HEK293 (cell line): ENCODE measurements around the gene TLE3.

ENCODE experiments used
- GLI2 ChIP-seq: fragments of 450-650 bp; formaldehyde crosslinking; IDR thresholded peaks from 2 replicates; pipeline ENCODE4; 2017; ENCODE audit warnings: missing biosample characterization, missing genetic modification characterization, low read depth, borderline replicate concordance
- GLI4 ChIP-seq: fragments of 450-650 bp; formaldehyde crosslinking; IDR thresholded peaks from 2 replicates; pipeline ENCODE4 v1.5.1; 2016; ENCODE audit warnings: missing biosample characterization, missing genetic modification characterization
- GLIS1 ChIP-seq: fragments of 450-650 bp; formaldehyde crosslinking; IDR thresholded peaks from 2 replicates; pipeline ENCODE4 v1.5.1; 2016; ENCODE audit warnings: missing biosample characterization, missing genetic modification characterization
- HIC1 ChIP-seq: fragments of 450-650 bp; formaldehyde crosslinking; IDR thresholded peaks from 2 replicates; pipeline ENCODE4 v1.5.1; 2016; ENCODE audit warnings: missing biosample characterization, missing genetic modification characterization
- PRDM1 ChIP-seq: fragments of 450-650 bp; formaldehyde crosslinking; IDR thresholded peaks from 2 replicates; pipeline ENCODE4; 2016; ENCODE audit warnings: missing biosample characterization, missing genetic modification characterization
- SALL2 ChIP-seq: fragments of 450-650 bp; formaldehyde crosslinking; IDR thresholded peaks from 2 replicates; pipeline ENCODE4 v1.5.0; 2017; ENCODE audit warnings: missing biosample characterization, mild to moderate bottlenecking, missing genetic modification characterization, borderline replicate concordance
- SP7 ChIP-seq: fragments of 450-650 bp; formaldehyde crosslinking; IDR thresholded peaks from 2 replicates; pipeline ENCODE4 v1.5.1; 2016; ENCODE audit warnings: missing biosample characterization, missing genetic modification characterization
- TRIM28 ChIP-seq: IDR thresholded peaks from 2 replicates; pipeline ENCODE4 v1.6.1; 2011; ENCODE audit warnings: low read length, control low read depth, borderline replicate concordance
- ZBTB11 ChIP-seq: fragments of 450-650 bp; formaldehyde crosslinking; conservative IDR thresholded peaks from 2 replicates; pipeline ENCODE4 v1.5.1; 2016; ENCODE audit warnings: low read depth, missing biosample characterization, missing genetic modification characterization
- ZBTB48 ChIP-seq: fragments of 450-650 bp; formaldehyde crosslinking; IDR thresholded peaks from 2 replicates; pipeline ENCODE4 v1.5.1; 2016; ENCODE audit warnings: missing biosample characterization, missing genetic modification characterization
- ZNF10 ChIP-seq: fragments of 450-650 bp; formaldehyde crosslinking; IDR thresholded peaks from 2 replicates; pipeline ENCODE4 v1.5.1; 2017; ENCODE audit warnings: missing biosample characterization, missing genetic modification characterization
- ZNF280D ChIP-seq: fragments of 450-650 bp; formaldehyde crosslinking; IDR thresholded peaks from 2 replicates; pipeline ENCODE4 v1.5.1; 2016; ENCODE audit warnings: missing biosample characterization, missing genetic modification characterization
- ZNF394 ChIP-seq: fragments of 450-650 bp; formaldehyde crosslinking; IDR thresholded peaks from 2 replicates; pipeline ENCODE4 v1.5.1; 2016; ENCODE audit warnings: missing biosample characterization, missing genetic modification characterization, mild to moderate bottlenecking, moderate library complexity, borderline replicate concordance
- ZNF398 ChIP-seq: fragments of 450-650 bp; formaldehyde crosslinking; IDR thresholded peaks from 2 replicates; pipeline ENCODE4 v1.5.1; 2017; ENCODE audit warnings: missing biosample characterization, missing genetic modification characterization
- ZNF426 ChIP-seq: fragments of 450-650 bp; formaldehyde crosslinking; IDR thresholded peaks from 2 replicates; pipeline ENCODE4 v1.5.1; 2017; ENCODE audit warnings: missing biosample characterization, missing genetic modification characterization, mild to moderate bottlenecking, inconsistent platforms, moderate library complexity
- ZNF488 ChIP-seq: fragments of 450-650 bp; formaldehyde crosslinking; IDR thresholded peaks from 2 replicates; pipeline ENCODE4 v1.5.1; 2016; ENCODE audit warnings: missing biosample characterization, missing genetic modification characterization
- ZNF549 ChIP-seq: fragments of 450-650 bp; IDR thresholded peaks from 2 replicates; pipeline ENCODE4 v1.5.1; 2018; ENCODE audit warnings: missing biosample characterization, missing genetic modification characterization, mild to moderate bottlenecking, inconsistent platforms, moderate library complexity
- ZNF785 ChIP-seq: fragments of 450-650 bp; formaldehyde crosslinking; IDR thresholded peaks from 2 replicates; pipeline ENCODE4 v1.5.1; 2016; ENCODE audit warnings: missing biosample characterization, missing genetic modification characterization
- ZSCAN30 ChIP-seq: fragments of 450-650 bp; IDR thresholded peaks from 2 replicates; pipeline ENCODE4 v1.5.1; 2018; ENCODE audit warnings: missing biosample characterization, mild to moderate bottlenecking, missing genetic modification characterization, moderate library complexity
- ZSCAN5A ChIP-seq: fragments of 450-650 bp; formaldehyde crosslinking; IDR thresholded peaks from 2 replicates; pipeline ENCODE4 v1.5.1; 2016; ENCODE audit warnings: missing biosample characterization, missing genetic modification characterization
- ZXDB ChIP-seq: fragments of 450-650 bp; formaldehyde crosslinking; IDR thresholded peaks from 2 replicates; pipeline ENCODE4 v1.5.1; 2016; ENCODE audit warnings: missing biosample characterization, missing genetic modification characterization
- TF ChIP-seq, protein P1 (sequence below): fragments of 450-650 bp; formaldehyde crosslinking; IDR thresholded peaks from 2 replicates; pipeline ENCODE4 v1.5.1; 2016; ENCODE audit warnings: missing biosample characterization, missing genetic modification characterization

Gene TLE3

DNA sequence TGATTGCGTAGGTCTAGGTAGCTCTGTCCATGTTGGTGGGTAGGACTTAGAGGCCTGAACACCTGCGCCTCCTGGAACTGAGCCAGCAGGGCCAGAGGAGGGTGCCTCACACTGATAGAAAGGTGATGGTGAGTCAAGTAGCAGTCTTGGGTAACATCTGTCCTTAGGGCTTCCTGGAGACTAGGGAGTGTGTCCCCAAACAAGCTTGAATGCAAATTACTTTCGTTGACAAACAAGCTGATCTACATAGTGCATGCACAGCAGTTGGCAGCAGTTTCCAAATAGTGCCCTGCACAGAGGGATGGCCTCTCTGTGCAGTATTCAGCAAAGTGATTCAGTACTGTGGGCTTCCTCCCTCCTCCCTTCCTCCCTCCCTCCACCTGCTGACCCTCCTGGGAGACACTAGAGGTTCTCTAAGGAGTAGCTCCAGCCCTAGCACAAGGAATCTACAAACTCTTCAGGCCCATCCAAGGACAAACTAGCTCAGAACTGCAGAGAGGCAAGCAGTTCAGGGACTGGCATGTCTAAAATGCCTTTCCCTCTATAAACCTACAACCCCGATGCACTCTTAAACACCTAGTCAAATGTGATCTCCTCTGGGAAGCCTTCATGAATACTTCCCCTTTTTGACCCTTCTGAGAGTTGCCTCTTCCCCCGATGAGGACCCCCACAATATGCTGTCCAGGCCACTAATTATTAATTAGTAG lies 61.0 kb downstream of the TLE3 start (continued):
- TF ChIP-seq ZBTB11: no peak
- TF ChIP-seq SP7 (tag by site-specific recombination): 0 out of 2 replicates have a peak, but pooled peaks have one; percentile 12
- TF ChIP-seq GLI2 (tag by site-specific recombination): no peak
- no peak for TF ChIP-seq ZNF549 (tag by site-specific recombination)
- no peak for TF ChIP-seq SALL2 (tag by site-specific recombination)
- peak; percentile 49; the same call in 1 of the 2 replicates for TF ChIP-seq ZNF10 (tag by site-specific recombination)
- TF ChIP-seq ZSCAN30 (tag by site-specific recombination): no peak
- no peak for TF ChIP-seq TRIM28
- peak; percentile 35; the same call in 1 of the 2 replicates for TF ChIP-seq ZBTB48 (tag by site-specific recombination)
- TF ChIP-seq, protein P1, sequence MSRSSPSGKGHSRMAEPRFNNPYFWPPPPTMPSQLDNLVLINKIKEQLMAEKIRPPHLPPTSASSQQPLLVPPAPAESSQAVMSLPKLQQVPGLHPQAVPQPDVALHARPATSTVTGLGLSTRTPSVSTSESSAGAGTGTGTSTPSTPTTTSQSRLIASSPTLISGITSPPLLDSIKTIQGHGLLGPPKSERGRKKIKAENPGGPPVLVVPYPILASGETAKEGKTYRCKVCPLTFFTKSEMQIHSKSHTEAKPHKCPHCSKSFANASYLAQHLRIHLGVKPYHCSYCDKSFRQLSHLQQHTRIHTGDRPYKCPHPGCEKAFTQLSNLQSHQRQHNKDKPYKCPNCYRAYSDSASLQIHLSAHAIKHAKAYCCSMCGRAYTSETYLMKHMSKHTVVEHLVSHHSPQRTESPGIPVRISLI (tag by site-specific recombination): no peak
- no peak for TF ChIP-seq ZNF398 (tag by site-specific recombination)
- TF ChIP-seq ZXDB: no peak
- TF ChIP-seq ZNF785 (tag by site-specific recombination): no peak
- TF ChIP-seq GLI4: no peak
- TF ChIP-seq ZNF280D (tag by site-specific recombination): no peak
- TF ChIP-seq GLIS1: peak; percentile 5; the same call in 1 of the 2 replicates
- no peak for TF ChIP-seq ZSCAN5A (tag by site-specific recombination)
- TF ChIP-seq ZNF426 (tag by site-specific recombination): no peak
- TF ChIP-seq PRDM1 (tag by site-specific recombination): peak; percentile 45; the same call in 1 of the 2 replicates
- TF ChIP-seq HIC1 (tag by site-specific recombination): no peak
- TF ChIP-seq ZNF394 (tag by site-specific recombination): no peak
- TF ChIP-seq ZNF488 (tag by site-specific recombination): no peak
